ENCODE results near the gene MCU.
A peak's percentile ranks its signal among the peaks of the same experiment; 100 is the strongest.

Gene MCU

DNA sequence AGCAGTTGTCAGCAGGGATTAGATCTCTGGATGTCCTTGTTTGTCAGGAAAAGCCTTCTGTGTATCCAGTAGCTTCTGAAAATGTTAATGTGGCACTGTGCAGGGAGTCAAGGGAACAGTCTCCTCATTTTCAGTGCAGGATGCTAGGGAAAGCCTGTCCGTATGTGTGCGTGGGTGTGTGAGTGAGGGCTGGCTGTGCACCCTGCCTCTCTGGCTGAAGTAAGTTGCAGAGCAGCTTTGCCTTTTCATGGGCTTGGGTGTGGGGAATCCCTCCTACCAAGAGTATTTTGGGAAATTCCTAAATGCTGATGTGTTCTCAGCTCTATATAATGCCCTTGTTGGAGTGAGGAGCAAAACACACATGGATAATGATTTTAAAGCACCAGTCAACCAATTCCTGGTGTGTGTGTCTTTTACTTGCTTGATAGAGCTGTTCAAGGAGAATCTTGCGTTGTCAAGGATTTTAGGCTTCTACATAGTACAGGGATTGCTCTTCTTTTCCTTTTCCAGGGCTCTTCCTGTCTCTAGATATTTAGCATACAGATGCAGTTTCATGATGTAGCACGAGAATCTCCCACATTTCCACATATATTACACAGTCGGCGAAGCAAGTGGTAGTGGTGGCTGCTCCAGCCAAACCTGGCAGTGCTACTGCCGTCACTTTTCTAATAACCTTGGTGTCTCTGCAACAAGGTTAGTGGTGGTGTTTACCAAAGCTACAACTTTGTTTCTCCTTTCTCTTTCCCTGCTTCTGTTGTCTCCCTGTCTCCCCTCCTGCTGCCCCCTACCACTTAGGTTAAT, 92.8 kb downstream of the MCU start:
- DNase-seq, result peak; percentile 38
- in situ Hi-C loops (cut with HindIII; ENCODE audit: low pct_ligation_motif_present, low pct_unique_long_range_greater_than_20kb, low sequenced_read_pairs), result no loop called here

GRCh38 chr10:72785409-72785808, 93.5 kb downstream of the MCU start:
- no peak for DNase-seq
- in situ Hi-C loops (cut with HindIII; ENCODE audit: low pct_ligation_motif_present, low pct_unique_long_range_greater_than_20kb, low sequenced_read_pairs), result no loop called here

GRCh38 chr10:72790216-72790990, 98.5 kb downstream of the MCU start:
- in situ Hi-C loops (cut with HindIII; ENCODE audit: low pct_ligation_motif_present, low pct_unique_long_range_greater_than_20kb, low sequenced_read_pairs), result no loop called here
- no peak for DNase-seq

DNA sequence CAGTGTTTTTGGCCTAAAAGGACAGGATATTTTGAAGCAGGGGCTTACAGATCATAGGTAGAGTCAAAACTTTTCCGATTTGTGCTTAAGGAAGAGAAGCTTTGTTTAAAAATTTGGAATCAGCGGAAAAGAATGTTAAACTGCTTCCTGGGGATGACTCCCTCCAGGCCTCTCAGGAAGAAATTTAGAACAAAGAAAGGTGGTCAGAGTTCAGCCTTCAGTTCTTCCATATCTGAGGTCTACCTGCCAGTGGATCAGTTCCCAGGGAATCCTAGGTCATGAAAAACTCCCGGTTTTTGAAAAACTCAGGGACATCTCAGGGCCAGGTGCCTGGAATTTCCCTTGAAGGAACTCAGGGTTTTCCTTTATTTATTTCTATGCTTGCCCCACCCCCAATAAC, 100.3 kb downstream of the MCU start:
- no peak for DNase-seq
- in situ Hi-C loops (cut with HindIII; ENCODE audit: low pct_ligation_motif_present, low pct_unique_long_range_greater_than_20kb, low sequenced_read_pairs), result no loop called here

DNA sequence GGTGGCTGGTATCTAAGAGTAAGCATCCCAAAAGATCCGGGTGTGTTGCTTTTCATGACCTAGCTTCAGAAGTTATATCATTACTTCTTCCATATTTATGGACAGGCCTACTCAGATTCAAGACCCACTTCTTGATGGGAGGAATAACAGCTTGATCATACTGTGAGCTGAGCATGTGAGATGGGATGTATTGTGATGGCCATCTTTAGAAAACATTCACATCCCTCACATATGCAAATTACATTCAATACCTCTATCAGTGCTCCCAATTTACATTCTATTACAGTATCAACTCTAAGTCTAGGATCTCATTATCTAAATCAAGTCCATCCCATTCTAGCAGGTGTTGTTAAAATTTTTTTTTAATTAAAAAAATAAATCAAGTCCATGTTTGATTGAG, 101.8 kb downstream of the MCU start:
- in situ Hi-C loops (cut with HindIII; ENCODE audit: low pct_ligation_motif_present, low pct_unique_long_range_greater_than_20kb, low sequenced_read_pairs), result no loop called here
- DNase-seq, result no peak

DNA sequence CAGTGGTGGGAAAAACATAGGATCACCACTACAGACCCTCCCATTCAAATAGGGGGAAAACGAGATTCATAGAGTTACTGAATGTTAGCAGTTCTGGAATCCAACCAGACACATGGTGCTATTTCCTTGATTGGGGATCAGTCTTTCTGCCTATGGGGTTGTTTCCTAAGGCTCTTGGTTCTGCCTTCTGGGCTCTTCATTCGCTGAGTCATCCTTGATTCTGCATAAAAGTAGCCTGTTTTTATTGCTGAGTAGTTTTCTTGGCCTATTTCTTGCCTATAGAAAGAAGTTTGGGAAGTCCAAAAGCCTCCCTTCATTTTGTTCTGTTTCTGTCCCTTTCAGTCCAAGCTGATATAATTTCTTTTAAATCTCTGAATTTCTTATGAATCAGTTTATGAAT, 102.3 kb downstream of the MCU start:
- in situ Hi-C loops (cut with HindIII; ENCODE audit: low pct_ligation_motif_present, low pct_unique_long_range_greater_than_20kb, low sequenced_read_pairs), result no loop called here

GRCh38 chr10:72796042-72796441, 104.1 kb downstream of the MCU start:
- no peak for DNase-seq
- in situ Hi-C loops (cut with HindIII; ENCODE audit: low pct_ligation_motif_present, low pct_unique_long_range_greater_than_20kb, low sequenced_read_pairs), result no loop called here

More for the DNA sequence above, 102.3 kb downstream of the MCU start:
- peak; percentile 27 for DNase-seq

GRCh38 chr10:72796538-72796937, 104.6 kb downstream of the MCU start:
- in situ Hi-C loops (cut with HindIII; ENCODE audit: low pct_ligation_motif_present, low pct_unique_long_range_greater_than_20kb, low sequenced_read_pairs), result no loop called here
- DNase-seq, result no peak

DNA sequence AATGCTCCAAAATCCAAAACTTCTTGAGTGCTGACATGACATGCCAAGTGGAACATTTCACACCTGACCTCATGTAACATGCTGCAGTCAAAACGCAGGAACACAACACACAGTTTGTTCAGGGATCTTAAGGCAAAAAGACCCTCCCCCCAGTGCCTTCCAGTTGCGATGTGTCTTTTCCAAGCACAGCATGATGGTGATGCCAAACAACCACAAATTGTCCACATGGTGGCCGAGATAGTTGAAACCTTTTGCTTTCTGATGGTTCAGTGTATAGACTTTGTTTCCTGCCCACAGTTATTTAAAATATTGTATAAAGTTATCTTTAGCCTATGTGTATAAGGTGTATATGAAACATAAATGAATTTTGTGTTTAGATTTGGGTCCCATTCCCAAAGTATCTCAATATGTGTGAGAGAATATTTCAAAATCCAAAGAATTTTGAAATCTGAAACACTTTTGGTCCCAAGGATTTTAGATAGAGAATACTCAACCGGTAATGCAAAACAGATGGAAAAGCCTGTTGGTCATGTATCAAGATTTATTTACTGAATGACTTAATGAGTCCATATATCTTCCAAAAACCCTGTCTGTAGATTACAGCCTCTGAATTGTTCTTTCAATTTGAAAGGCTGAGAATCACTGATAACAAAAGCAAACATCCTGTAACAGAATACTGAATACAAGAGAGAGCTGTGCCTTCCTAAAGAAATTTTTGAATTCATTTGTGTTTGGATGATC, 108.2 kb downstream of the MCU start:
- DNase-seq, result no peak
- in situ Hi-C loops (cut with HindIII; ENCODE audit: low pct_ligation_motif_present, low pct_unique_long_range_greater_than_20kb, low sequenced_read_pairs), result no loop called here

- in situ Hi-C loops (cut with HindIII; ENCODE audit: low pct_ligation_motif_present, low pct_unique_long_range_greater_than_20kb, low sequenced_read_pairs), result no loop called here
- no peak for DNase-seq
These were observed 108.8 kb downstream of the MCU start for GRCh38 chr10:72800741-72801092.

DNA sequence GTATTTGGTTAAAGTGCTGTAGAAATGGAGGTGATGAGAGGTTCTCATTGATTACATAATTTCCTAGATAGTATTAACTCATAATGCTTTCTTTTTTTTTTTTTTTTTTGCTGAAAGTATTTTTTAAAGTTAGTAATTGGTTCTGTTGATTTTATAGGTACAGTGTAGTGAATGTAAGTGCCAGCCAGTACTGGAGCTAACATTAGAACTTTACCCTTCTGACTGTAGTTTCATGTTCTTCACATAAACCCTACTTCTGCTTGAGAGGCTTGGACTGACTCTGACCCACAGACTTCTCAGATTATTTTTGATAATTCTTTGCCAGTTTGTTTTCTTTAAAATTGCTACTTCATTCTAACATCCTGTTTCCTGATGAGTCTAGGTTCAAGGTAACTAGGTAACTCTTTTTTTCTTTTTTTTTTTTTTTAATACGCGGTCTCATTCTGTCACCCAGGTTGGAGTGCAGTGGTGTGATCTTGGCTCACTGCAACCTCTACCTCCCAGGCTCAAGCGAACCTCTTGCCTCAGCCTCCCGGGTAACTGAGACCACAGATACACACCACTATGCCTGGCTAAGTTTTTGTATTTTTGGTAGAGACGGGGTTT, 109.4 kb downstream of the MCU start:
- in situ Hi-C loops (cut with HindIII; ENCODE audit: low pct_ligation_motif_present, low pct_unique_long_range_greater_than_20kb, low sequenced_read_pairs), result no loop called here
- no peak for DNase-seq

GRCh38 chr10:72802332-72802731, 110.4 kb downstream of the MCU start:
- in situ Hi-C loops (cut with HindIII; ENCODE audit: low pct_ligation_motif_present, low pct_unique_long_range_greater_than_20kb, low sequenced_read_pairs), result no loop called here
- DNase-seq, result peak; percentile 40

- in situ Hi-C loops (cut with HindIII; ENCODE audit: low pct_ligation_motif_present, low pct_unique_long_range_greater_than_20kb, low sequenced_read_pairs), result no loop called here
- peak; percentile 50 for DNase-seq
These were observed 111.0 kb downstream of the MCU start for GRCh38 chr10:72802763-72803505.

GRCh38 chr10:72808001-72808400, 116.1 kb downstream of the MCU start:
- no peak for DNase-seq

GRCh38 chr10:72809006-72809405, 117.1 kb downstream of the MCU start:
- in situ Hi-C loops (cut with HindIII; ENCODE audit: low pct_ligation_motif_present, low pct_unique_long_range_greater_than_20kb, low sequenced_read_pairs), result no loop called here
- no peak for DNase-seq

More at GRCh38 chr10:72808001-72808400, 116.1 kb downstream of the MCU start:
- in situ Hi-C loops (cut with HindIII; ENCODE audit: low pct_ligation_motif_present, low pct_unique_long_range_greater_than_20kb, low sequenced_read_pairs), result no loop called here

GRCh38 chr10:72810976-72811375, 119.0 kb downstream of the MCU start:
- DNase-seq, result no peak
- in situ Hi-C loops (cut with HindIII; ENCODE audit: low pct_ligation_motif_present, low pct_unique_long_range_greater_than_20kb, low sequenced_read_pairs), result no loop called here

DNA sequence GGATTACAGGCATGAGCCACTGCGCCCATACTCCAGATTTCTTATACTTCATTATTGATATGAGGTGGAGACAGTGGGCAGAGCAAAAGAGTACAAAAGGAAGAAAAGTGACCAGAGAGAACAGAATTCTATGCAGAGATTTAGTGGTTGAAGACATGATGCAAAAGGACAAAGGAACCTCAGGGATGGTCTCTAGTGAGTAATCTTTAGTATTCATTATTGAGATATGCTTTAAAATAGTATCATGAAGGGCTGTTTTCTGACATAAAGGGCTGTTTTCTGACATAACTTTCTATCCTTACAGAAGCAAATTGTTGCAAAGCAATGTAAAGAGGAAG, 120.4 kb downstream of the MCU start:
- DNase-seq, result no peak
- in situ Hi-C loops (cut with HindIII; ENCODE audit: low pct_ligation_motif_present, low pct_unique_long_range_greater_than_20kb, low sequenced_read_pairs), result no loop called here

DNA sequence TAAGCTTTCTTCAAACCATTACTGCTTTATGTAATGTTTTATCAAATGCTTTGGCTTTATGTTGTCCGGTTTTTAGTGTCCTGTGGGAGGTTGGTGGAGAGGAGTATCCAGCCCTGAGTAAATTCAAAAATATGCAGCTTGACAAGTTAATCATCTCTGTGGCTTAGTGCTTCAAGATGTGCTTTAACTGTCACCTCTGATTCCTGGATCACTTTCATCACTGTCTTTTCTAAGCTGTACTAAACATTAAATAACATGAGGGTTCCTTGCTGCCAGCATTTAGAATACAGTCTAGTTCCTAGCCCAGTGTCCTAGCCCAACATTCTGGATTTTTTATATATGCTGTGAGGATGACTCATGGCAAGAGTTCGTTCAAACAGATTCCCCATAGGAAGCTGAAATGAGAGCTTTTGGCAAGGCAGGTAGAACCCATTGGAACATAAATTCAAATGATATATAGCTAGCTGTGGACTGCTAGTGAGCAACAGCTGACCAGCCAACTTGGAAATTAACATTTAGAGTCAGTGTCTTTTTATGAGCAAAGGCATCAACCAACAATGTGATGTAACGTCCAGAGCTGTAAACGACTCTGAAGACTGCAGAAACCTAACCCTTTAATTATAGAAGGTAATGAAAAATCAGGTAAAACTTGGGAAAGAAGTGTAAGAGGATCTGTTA, 120.9 kb downstream of the MCU start:
- in situ Hi-C loops (cut with HindIII; ENCODE audit: low pct_ligation_motif_present, low pct_unique_long_range_greater_than_20kb, low sequenced_read_pairs), result no loop called here

More for the DNA sequence above, 120.9 kb downstream of the MCU start:
- peak; percentile 74 for DNase-seq
